GM19395 (cell line): Measurements from ENCODE around the gene FGGY.
A peak's percentile ranks its signal among the peaks of the same experiment; 100 is the strongest.
"Not testable (repeated sequence)": the region's sequence is repeated elsewhere in the genome, so short reads cannot be mapped to it uniquely, and the experiment has no call there.

Experiments used
- ATAC-seq: cut with Tn5 transposase; IDR thresholded peaks from one replicate; pipeline ENCODE4 v1.9.1; 2021; ENCODE audit warnings: mild to moderate bottlenecking, moderate library complexity; ENCODE audit not compliant: unreplicated experiment

The FGGY gene

GRCh38 chr1:59346429-59346828 is 49.5 kb downstream of the FGGY start:
- ATAC-seq = no peak

GRCh38 chr1:59349101-59349500 is 52.2 kb downstream of the FGGY start:
- no peak for ATAC-seq

- no peak for ATAC-seq
These were observed 53.6 kb downstream of the FGGY start for GRCh38 chr1:59350521-59350920.

GRCh38 chr1:59352065-59352464 is 55.2 kb downstream of the FGGY start:
- ATAC-seq = no peak

GRCh38 chr1:59353453-59353852 is 56.6 kb downstream of the FGGY start:
- no peak for ATAC-seq

GRCh38 chr1:59354239-59354638 is 57.3 kb downstream of the FGGY start:
- not testable (repeated sequence) for ATAC-seq

GRCh38 chr1:59354709-59355337 is 57.9 kb downstream of the FGGY start:
- peak; percentile 78 for ATAC-seq

GRCh38 chr1:59355361-59355760 is 58.5 kb downstream of the FGGY start:
- peak; percentile 77 for ATAC-seq

- no peak for ATAC-seq
These were observed 59.7 kb downstream of the FGGY start for GRCh38 chr1:59356627-59357026.

- no peak for ATAC-seq
These were observed 60.9 kb downstream of the FGGY start for GRCh38 chr1:59357645-59358320.

- ATAC-seq = no peak
These were observed 62.4 kb downstream of the FGGY start for GRCh38 chr1:59359325-59359724.

GRCh38 chr1:59360170-59360569 is 63.3 kb downstream of the FGGY start:
- ATAC-seq = no peak

- no peak for ATAC-seq
These were observed 63.8 kb downstream of the FGGY start for GRCh38 chr1:59360729-59361128.

- ATAC-seq = no peak
These were observed 64.9 kb downstream of the FGGY start for GRCh38 chr1:59361766-59362165.

- ATAC-seq = no peak
These were observed 67.1 kb downstream of the FGGY start for GRCh38 chr1:59364037-59364436.

- no peak for ATAC-seq
These were observed 69.5 kb downstream of the FGGY start for GRCh38 chr1:59366346-59366745.

GRCh38 chr1:59367301-59368007 is 70.6 kb downstream of the FGGY start:
- no peak for ATAC-seq

- no peak for ATAC-seq
These were observed 71.2 kb downstream of the FGGY start for GRCh38 chr1:59368008-59368670.

- no peak for ATAC-seq
These were observed 78.7 kb downstream of the FGGY start for GRCh38 chr1:59375321-59376220.

GRCh38 chr1:59377350-59377904 is 80.5 kb downstream of the FGGY start:
- ATAC-seq = no peak
